Tibial nerve (tissue), 3 donors: ENCODE measurements around the gene MLLT11.

Source experiments
- POLR2A ChIP-seq, 2 donors: fragments of 450-650 bp; IDR thresholded peaks; one replicate each; pipeline ENCODE4 v1.6.1; 2017; ENCODE audit warnings: antibody characterized with exemption in 2 of 2, mild to moderate bottlenecking in 2 of 2, moderate library complexity in 2 of 2
- TF ChIP-seq, protein P1 (sequence below), 5 experiments: fragments of 200-600 bp in 3 of 5; fragments of 450-650 bp in 2 of 5; sonication (generic) in 3 of 5; IDR thresholded peaks; one replicate each; pipeline ENCODE4 v1.5.1; 2016 to 2019; ENCODE audit warnings: antibody characterized with exemption in 5 of 5, mild to moderate bottlenecking in 3 of 5, moderate library complexity in 2 of 5

- TF ChIP-seq POLR2A (IDR thresholded peaks at IDR 0.05): peak; percentile 51 to 77
- TF ChIP-seq, protein P1, sequence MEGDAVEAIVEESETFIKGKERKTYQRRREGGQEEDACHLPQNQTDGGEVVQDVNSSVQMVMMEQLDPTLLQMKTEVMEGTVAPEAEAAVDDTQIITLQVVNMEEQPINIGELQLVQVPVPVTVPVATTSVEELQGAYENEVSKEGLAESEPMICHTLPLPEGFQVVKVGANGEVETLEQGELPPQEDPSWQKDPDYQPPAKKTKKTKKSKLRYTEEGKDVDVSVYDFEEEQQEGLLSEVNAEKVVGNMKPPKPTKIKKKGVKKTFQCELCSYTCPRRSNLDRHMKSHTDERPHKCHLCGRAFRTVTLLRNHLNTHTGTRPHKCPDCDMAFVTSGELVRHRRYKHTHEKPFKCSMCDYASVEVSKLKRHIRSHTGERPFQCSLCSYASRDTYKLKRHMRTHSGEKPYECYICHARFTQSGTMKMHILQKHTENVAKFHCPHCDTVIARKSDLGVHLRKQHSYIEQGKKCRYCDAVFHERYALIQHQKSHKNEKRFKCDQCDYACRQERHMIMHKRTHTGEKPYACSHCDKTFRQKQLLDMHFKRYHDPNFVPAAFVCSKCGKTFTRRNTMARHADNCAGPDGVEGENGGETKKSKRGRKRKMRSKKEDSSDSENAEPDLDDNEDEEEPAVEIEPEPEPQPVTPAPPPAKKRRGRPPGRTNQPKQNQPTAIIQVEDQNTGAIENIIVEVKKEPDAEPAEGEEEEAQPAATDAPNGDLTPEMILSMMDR (IDR thresholded peaks at IDR 0.05): peak in 2 of 5 experiments; percentile 6 to 18
Measured at GRCh38 chr1:151047591-151047924, 12.6 kb upstream of the MLLT11 start, which contains the start of gene C1orf56.
